ENCODE results near the gene NPAS1. TPM values are rescaled to one million over a fixed set of nuclear protein-coding genes. Genes with fewer than 3 reads are reported as not detected.

NPAS1 gene
- total RNA-seq, 1 donor from 2014 or later = not detected

DNA sequence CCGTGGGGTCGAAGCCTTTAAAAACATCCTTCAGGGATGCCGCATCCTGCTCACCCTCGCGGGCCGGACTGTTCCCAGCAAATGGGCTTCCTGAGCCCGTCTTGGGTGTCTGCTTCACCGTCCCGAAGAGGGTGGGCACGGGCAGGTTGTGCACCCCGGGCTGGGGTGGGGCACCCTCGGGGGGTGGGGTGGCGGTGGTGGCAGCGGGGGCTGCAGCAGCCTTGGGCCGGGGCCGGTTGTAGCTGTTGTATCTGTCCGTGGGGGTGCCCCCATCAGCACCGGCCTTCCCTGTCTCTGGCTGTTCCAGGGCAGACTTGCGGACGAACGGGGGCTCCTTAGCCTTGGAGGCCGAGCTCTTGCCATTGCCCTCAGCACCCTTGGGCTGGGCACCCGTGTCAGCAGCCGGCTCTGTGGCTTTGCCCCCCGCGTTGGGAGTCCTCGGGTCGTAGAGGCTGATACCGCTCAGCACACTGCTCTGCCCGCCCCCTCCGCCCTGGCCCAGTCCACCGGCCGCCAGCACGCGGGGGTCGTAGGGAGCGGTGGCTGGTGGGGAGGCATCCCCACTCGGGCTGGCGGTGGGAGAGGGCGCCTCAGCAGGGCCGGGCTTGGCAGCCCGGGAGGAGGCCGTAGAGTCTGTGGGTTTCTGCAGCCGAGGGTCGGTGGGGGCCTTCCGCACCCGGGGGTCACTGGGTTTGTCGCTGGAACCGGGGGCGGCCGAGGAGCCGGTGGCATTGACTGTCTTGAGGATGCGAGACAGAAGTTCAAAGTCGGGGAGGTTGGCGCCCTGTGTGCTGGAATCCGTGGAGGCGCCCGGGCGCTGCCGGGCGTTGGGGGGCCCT is 47.0 kb downstream of the NPAS1 start:
- intact Hi-C loops (cut with micrococcal nuclease) = no loop called here
- no peak for DNase-seq

DNA sequence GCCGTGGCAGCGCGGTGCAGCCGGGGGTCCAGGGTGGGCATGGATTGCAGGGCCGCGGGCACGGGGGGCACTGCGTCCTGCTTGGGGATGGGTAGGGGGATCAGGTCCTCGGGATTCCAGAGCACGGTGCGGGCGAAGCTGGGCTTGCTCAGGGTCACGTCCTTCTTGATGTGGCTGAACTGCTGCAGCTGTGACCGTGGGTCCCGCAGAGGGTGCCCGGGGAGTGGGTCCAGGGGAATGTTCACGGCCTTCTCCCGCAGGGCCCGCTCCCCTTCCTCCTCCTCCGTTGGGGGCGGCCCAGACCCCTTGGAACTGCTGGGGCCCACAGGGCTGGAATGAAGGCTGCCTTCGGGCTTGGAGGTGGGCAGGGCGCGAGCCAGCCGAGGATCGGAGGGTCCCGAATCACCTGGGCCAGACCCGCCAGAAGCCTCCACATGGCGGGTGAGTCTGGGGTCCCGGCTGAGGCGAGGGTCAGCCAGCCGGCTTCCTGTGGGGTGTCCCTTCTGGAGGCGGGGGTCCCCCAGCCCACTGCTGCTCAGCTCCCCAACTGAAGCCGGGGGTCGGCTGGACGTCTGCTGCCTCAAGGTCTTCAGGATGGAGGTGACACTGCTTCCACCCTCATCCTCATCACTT is 47.7 kb downstream of the NPAS1 start:
- intact Hi-C loops (cut with micrococcal nuclease) = no loop called here
- H3K4me3 ChIP-seq = no peak overlapping the region
- no peak overlapping the region for H3K27ac ChIP-seq (replicated peaks)
- no peaks in the 10 kb centered on the region for H3K27me3 ChIP-seq (ENCODE audit: low read depth)
- no peaks in the 10 kb centered on the region for H3K4me1 ChIP-seq
- H3K9me3 ChIP-seq (replicated peaks) = no peaks in the 10 kb centered on the region
- no peak for DNase-seq
- TF ChIP-seq, protein P1, sequence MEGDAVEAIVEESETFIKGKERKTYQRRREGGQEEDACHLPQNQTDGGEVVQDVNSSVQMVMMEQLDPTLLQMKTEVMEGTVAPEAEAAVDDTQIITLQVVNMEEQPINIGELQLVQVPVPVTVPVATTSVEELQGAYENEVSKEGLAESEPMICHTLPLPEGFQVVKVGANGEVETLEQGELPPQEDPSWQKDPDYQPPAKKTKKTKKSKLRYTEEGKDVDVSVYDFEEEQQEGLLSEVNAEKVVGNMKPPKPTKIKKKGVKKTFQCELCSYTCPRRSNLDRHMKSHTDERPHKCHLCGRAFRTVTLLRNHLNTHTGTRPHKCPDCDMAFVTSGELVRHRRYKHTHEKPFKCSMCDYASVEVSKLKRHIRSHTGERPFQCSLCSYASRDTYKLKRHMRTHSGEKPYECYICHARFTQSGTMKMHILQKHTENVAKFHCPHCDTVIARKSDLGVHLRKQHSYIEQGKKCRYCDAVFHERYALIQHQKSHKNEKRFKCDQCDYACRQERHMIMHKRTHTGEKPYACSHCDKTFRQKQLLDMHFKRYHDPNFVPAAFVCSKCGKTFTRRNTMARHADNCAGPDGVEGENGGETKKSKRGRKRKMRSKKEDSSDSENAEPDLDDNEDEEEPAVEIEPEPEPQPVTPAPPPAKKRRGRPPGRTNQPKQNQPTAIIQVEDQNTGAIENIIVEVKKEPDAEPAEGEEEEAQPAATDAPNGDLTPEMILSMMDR (IDR thresholded peaks at IDR 0.05; ENCODE audit: borderline replicate concordance) = no peak
- H3K36me3 ChIP-seq = peaks cover 74% of the 10 kb centered on the region

More for the DNA sequence above, 47.0 kb downstream of the NPAS1 start:
- no peaks in the 10 kb centered on the region for H3K9me3 ChIP-seq (replicated peaks)
- TF ChIP-seq, protein P1 (IDR thresholded peaks at IDR 0.05; ENCODE audit: borderline replicate concordance) = no peak
- H3K4me3 ChIP-seq = no peak overlapping the region
- H3K36me3 ChIP-seq = peaks cover 66% of the 10 kb centered on the region
- no peak overlapping the region for H3K27ac ChIP-seq (replicated peaks)
- H3K27me3 ChIP-seq (ENCODE audit: low read depth) = no peaks in the 10 kb centered on the region
- no peaks in the 10 kb centered on the region for H3K4me1 ChIP-seq

DNA sequence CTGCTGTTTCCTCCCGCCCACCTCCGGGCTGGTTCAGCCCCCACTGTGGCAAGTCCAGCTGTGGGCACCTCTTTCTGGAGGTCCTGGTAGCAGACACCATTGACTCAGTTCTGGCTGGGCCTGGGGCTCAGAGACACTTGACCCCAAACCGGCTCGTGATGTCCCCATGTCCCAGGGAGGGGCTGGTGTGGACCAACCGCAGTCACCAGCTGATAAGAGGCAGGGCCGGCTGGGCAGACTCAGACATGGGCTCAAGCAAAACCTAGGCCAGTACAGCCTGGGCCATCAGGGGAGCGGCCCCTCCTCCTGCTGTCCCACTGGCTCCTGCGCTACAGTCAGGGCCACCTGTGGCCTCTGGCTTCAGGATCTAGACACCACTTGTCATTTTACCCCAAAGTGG is 48.6 kb downstream of the NPAS1 start:
- TF ChIP-seq, protein P1 (IDR thresholded peaks at IDR 0.05; ENCODE audit: borderline replicate concordance) = no peak
- peaks cover 83% of the 10 kb centered on the region for H3K36me3 ChIP-seq
- DNase-seq = no peak

DNA sequence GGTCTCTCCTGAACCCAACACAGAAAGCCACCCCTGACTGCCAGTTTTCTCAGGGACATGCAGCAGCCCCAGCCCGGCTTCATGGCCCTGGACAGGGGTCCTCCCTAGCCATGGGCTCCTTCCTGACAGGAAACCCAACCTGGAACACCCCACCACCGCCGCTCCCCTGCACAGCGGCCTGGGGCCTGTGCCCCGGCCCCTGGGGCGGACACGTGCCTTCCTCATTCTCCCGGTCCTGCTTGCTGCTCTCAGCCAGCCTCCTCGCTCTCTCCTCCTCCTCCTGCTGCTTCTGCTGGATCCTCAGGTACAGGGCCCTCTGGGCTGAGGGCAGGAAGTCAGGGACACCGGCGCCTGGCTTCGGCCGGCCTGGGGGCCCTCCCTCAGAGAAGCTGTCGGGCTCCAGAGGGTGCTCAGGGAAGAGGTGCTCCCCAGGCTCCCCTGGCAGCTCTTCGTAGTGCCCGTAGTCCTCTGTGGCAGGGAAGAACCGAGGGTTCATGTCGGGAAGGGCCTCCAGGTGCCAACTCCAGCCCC is 49.3 kb downstream of the NPAS1 start:
- H3K27ac ChIP-seq (replicated peaks) = no peak overlapping the region
- no peak overlapping the region for H3K4me3 ChIP-seq
- H3K27me3 ChIP-seq (ENCODE audit: low read depth) = no peaks in the 10 kb centered on the region
- intact Hi-C loops (cut with micrococcal nuclease) = no loop called here
- H3K9me3 ChIP-seq (replicated peaks) = no peaks in the 10 kb centered on the region
- DNase-seq = no peak
- TF ChIP-seq, protein P1 (IDR thresholded peaks at IDR 0.05; ENCODE audit: borderline replicate concordance) = no peak
- H3K4me1 ChIP-seq = no peaks in the 10 kb centered on the region
- peaks cover 84% of the 10 kb centered on the region for H3K36me3 ChIP-seq

More for the DNA sequence above, 48.6 kb downstream of the NPAS1 start:
- Histone ChIP-seq H3K4me1 (no peaks in the 10 kb centered on the region), H3K9me3 (replicated peaks) (no peaks in the 10 kb centered on the region), H3K4me3 (no peak overlapping the region), H3K27me3 (ENCODE audit: low read depth) (no peaks in the 10 kb centered on the region), H3K27ac (replicated peaks) (no peak overlapping the region)
- intact Hi-C loops (cut with micrococcal nuclease) = no loop called here

DNA sequence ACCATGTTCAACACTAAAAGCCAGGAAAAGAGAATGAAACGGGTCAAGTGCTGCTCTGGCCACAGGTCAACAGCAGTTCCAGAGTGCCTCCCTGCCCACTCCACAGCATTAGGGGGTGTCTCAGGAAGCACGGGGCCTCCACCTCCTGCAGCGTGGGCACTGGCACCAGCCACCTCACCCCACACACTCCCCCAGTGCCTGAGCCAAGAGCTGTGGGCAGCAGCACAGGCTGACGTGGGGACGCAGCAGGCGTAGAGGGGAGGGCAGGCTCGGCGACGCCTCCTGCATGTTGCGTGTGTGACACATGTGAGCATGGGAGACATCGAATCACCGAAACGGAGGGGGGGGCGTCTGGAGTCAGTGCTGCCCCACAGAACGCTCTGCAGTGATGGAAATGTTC is 50.2 kb downstream of the NPAS1 start:
- no peaks in the 10 kb centered on the region for H3K27me3 ChIP-seq (ENCODE audit: low read depth)
- intact Hi-C loops (cut with micrococcal nuclease) = no loop called here
- no peak overlapping the region for H3K27ac ChIP-seq (replicated peaks)
- TF ChIP-seq, protein P1 (IDR thresholded peaks at IDR 0.05; ENCODE audit: borderline replicate concordance) = no peak
- H3K4me3 ChIP-seq = no peak overlapping the region
- no peak for DNase-seq
- no peaks in the 10 kb centered on the region for H3K9me3 ChIP-seq (replicated peaks)
- H3K4me1 ChIP-seq = no peaks in the 10 kb centered on the region
- peaks cover 80% of the 10 kb centered on the region for H3K36me3 ChIP-seq

All from left ventricle myocardium inferior (tissue), 1 donor.